ENCODE results near the gene CXCL11. TPM values are rescaled to one million over a fixed set of nuclear protein-coding genes. Genes with fewer than 3 reads are reported as not detected.

Gene CXCL11
- total and polyA plus RNA-seq, 2 donors (not counting 1 experiment from before 2014, with no cell fraction given): not detected

GRCh38 chr4:76002176-76002575, 33.7 kb downstream of the CXCL11 start:
- TF ChIP-seq EZH2 (IDR thresholded peaks at IDR 0.05; ENCODE audit: borderline replicate concordance, insufficient read depth, low read depth, low read length, poor library complexity, severe bottlenecking): no peak
- no peak for TF ChIP-seq CTCF (IDR thresholded peaks at IDR 0.05)
- WGBS (ENCODE audit: insufficient coverage): 93% methylated on average over 3 of the region's 4 CpGs
- Mint-ChIP-seq H3K4me3 (no peak overlapping the region), H3K9me3 (ENCODE audit: insufficient read depth) (no peaks in the 10 kb centered on the region), H3K27me3 (no peaks in the 10 kb centered on the region), H3K27ac (no peak overlapping the region), H3K4me1 (no peaks in the 10 kb centered on the region)
- Histone ChIP-seq H3K36me3 (replicated peaks in 1 of 2; ENCODE audit: control extremely low read depth in 1 of 2, control insufficient read depth in 1 of 2, extremely low read depth in 1 of 2, insufficient read depth in 2 of 2, low read length in 1 of 2) (no peaks in the 10 kb centered on the region), H3K27me3 (replicated peaks in 1 of 4; ENCODE audit: control extremely low read depth in 1 of 4, control insufficient read depth in 3 of 4, insufficient read depth in 4 of 4, low read length in 3 of 4) (no peaks in the 10 kb centered on the region), H3K4me1 (ENCODE audit: control insufficient read depth in 2 of 2, insufficient read depth in 2 of 2, low read length in 2 of 2) (no peaks in the 10 kb centered on the region), H3K27ac (ENCODE audit: low read length in 2 of 2) (no peak overlapping the region), H2AFZ (ENCODE audit: insufficient read depth, low read depth, low read length, poor library complexity, severe bottlenecking) (no peak overlapping the region), H3K9ac (ENCODE audit: low read length) (no peak overlapping the region), H3K9me3 (ENCODE audit: control extremely low read depth in 1 of 3, control insufficient read depth in 2 of 3, insufficient read depth in 1 of 3, low read length in 2 of 3) (no peaks in the 10 kb centered on the region), H4K20me1 (ENCODE audit: control insufficient read depth, insufficient read depth, low read length, poor library complexity, severe bottlenecking) (no peaks in the 10 kb centered on the region), H3K4me2 (replicated peaks; ENCODE audit: low read depth, low read length, poor library complexity, severe bottlenecking) (no peak overlapping the region), H3K79me2 (ENCODE audit: control insufficient read depth, insufficient read depth, low read length) (no peaks in the 10 kb centered on the region), H3K4me3 (ENCODE audit: control extremely low read depth in 1 of 5, extremely low read depth in 1 of 5, insufficient read depth in 1 of 5, low read depth in 2 of 5, low read length in 4 of 5) (no peak overlapping the region)
- DNase-seq (no peak), ATAC-seq (ENCODE audit: low read depth) (no peak)
- ChIA-PET POLR2A (no interaction called here), CTCF (interaction anchor here (1.2 kb wide), 1 partner anchor 13 kb away, joined by 3 read pairs; no protein-coding TSS in a partner anchor)
- intact Hi-C loops (cut with micrococcal nuclease): no loop called here

- intact Hi-C loops (cut with micrococcal nuclease): no loop called here
- POLR2A ChIA-PET: no interaction called here
Observed at GRCh38 chr4:76001700-76002099, 34.2 kb downstream of the CXCL11 start.

More at GRCh38 chr4:76001700-76002099, 34.2 kb downstream of the CXCL11 start:
- H3K27ac ChIP-seq (ENCODE audit: low read length in 2 of 2): no peak overlapping the region
- H3K27me3 ChIP-seq (replicated peaks in 1 of 4; ENCODE audit: control extremely low read depth in 1 of 4, control insufficient read depth in 3 of 4, insufficient read depth in 4 of 4, low read length in 3 of 4): no peaks in the 10 kb centered on the region
- no peaks in the 10 kb centered on the region for H3K9me3 Mint-ChIP-seq (ENCODE audit: insufficient read depth)
- H3K4me3 Mint-ChIP-seq: no peak overlapping the region
- H3K4me2 ChIP-seq (replicated peaks; ENCODE audit: low read depth, low read length, poor library complexity, severe bottlenecking): no peak overlapping the region
- H3K79me2 ChIP-seq (ENCODE audit: control insufficient read depth, insufficient read depth, low read length): no peaks in the 10 kb centered on the region
- H3K27ac Mint-ChIP-seq: no peak overlapping the region
- H4K20me1 ChIP-seq (ENCODE audit: control insufficient read depth, insufficient read depth, low read length, poor library complexity, severe bottlenecking): no peaks in the 10 kb centered on the region
- H3K4me1 Mint-ChIP-seq: no peaks in the 10 kb centered on the region
- DNase-seq (no peak), ATAC-seq (ENCODE audit: low read depth) (no peak)
- H3K36me3 ChIP-seq (replicated peaks in 1 of 2; ENCODE audit: control extremely low read depth in 1 of 2, control insufficient read depth in 1 of 2, extremely low read depth in 1 of 2, insufficient read depth in 2 of 2, low read length in 1 of 2): no peaks in the 10 kb centered on the region
- no peak overlapping the region for H3K4me3 ChIP-seq (ENCODE audit: control extremely low read depth in 1 of 5, extremely low read depth in 1 of 5, insufficient read depth in 1 of 5, low read depth in 2 of 5, low read length in 4 of 5)
- no peaks in the 10 kb centered on the region for H3K4me1 ChIP-seq (ENCODE audit: control insufficient read depth in 2 of 2, insufficient read depth in 2 of 2, low read length in 2 of 2)
- TF ChIP-seq CTCF (IDR thresholded peaks at IDR 0.05): no peak
- no peak for TF ChIP-seq EZH2 (IDR thresholded peaks at IDR 0.05; ENCODE audit: borderline replicate concordance, insufficient read depth, low read depth, low read length, poor library complexity, severe bottlenecking)
- 50% methylated on average over 2 of the region's 7 CpGs for WGBS (ENCODE audit: insufficient coverage)
- no peak overlapping the region for H3K9ac ChIP-seq (ENCODE audit: low read length)
- no peaks in the 10 kb centered on the region for H3K27me3 Mint-ChIP-seq
- no peak overlapping the region for H2AFZ ChIP-seq (ENCODE audit: insufficient read depth, low read depth, low read length, poor library complexity, severe bottlenecking)
- CTCF ChIA-PET: interaction anchor here (1.2 kb wide), 1 partner anchor 13 kb away, joined by 3 read pairs; no protein-coding TSS in a partner anchor
- H3K9me3 ChIP-seq (ENCODE audit: control extremely low read depth in 1 of 3, control insufficient read depth in 2 of 3, insufficient read depth in 1 of 3, low read length in 2 of 3): no peaks in the 10 kb centered on the region

Measured in B cell (primary cell).